GM21390 (cell line): ENCODE results near the gene BMP7.
"Not testable (repeated sequence)": the region's sequence is repeated elsewhere in the genome, so short reads cannot be mapped to it uniquely, and the experiment has no call there.

Experiments
- ATAC-seq: cut with Tn5 transposase; IDR thresholded peaks from one replicate; pipeline ENCODE4 v1.9.1; 2021; ENCODE audit not compliant: unreplicated experiment

Gene BMP7

DNA sequence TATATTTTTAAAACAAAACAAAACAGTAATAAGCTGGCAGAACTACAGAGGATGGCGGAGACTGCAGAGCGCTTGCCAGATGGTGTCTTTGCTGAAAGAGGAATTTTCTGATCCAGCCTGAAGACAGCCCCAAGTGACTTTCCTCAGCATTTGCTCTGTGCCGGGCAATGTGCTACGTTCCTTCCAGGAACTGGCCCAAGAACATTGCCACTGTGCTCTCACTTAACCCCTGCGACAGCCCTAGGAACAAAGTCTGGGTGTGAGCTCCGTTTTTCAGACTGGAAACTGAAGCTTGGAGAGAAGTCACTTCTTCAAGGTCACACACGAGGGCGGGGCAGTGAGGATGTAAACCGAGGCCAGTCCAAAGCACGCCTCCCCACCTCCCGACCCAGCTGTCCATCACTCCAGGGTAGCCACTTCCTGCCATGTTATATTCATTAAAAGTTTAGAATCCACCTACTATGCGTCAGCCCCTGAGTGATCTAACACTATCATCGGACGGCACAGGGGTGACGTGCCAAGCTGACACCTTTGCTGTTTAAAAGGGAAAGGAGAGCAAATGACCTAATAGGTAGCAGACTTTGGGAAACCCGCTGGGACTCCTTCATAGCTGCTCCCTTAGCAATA is 22.3 kb upstream of the BMP7 start:
- no peak for ATAC-seq

DNA sequence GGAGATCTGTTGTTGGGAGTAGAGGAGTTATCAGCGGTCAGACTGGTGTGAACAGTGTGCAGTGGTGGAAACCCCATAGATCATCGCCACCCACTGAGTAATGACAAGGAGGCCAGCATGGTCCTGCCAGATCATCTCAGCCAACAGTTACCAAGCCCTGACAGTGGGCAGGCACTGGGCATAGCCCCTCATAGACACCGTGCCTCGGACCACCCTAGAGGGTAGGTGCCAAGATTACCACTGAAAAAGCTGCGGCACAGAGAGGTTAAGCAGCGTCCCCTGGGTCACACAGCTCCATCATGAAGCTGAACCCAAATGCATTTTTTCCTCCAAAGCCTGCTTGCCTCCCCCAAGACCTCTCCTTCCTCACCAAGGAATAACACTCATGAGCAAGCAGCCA is 21.5 kb upstream of the BMP7 start:
- ATAC-seq: no peak

DNA sequence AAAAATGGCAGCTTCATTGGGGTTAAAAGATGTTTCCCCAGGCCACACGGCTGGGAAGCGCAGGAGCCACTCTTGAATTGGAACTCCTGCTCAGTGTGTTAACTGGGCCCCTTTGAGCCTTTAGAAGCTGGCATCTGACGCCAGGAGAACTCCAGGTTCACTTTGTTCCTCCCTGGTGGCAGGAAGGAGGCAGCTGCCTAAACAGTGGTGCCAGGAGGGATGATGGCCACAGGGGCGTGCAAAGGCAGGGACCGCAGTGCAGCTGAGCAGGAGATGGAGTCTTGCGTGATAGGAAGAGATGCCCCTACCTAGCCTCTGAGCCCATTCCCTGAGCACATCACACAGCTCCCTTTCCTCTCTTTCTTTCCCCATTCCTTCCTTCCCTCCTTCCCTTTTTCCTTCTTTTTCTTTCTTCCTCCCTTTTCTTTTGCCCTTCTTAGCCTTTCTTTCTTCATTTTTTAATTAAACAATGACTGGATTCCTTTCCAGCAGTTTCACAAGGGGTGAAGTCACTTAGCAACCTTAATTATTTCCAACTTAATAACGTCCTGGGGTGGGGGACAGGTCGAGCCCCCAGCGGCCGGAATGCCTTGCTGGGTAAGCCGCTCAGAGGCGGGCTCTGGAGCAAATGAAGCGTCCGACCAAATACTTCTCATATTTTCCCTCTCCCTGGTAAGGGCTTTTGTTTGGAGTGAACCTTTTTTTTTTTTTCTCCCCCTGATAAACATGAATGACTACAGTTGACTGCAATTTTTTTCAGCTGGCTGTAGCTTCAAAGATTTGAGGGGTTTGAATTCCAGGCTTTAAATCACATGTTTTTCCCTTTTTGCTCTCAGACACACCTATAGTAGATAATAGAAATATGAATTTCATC is 20.8 kb upstream of the BMP7 start:
- ATAC-seq: no peak

DNA sequence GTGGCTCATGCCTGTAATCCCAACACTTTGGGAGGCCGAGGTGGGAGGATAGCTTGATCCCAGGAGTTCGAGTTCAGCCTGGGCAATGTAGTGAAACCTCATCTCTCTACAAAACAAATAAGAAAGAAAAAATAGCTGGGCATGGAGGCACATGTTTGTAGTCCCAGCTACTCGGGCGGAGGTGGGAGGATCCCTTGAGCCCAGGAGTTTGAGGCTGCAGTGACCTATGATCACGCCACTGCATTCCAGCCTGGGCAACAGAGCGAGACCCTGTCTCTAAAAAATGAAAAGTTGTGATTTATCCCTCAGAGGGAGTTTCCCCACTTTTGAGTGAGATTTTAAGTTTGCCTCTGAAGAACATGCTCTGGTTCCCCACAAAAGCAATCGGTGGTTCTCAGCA is 17.4 kb upstream of the BMP7 start:
- ATAC-seq: no peak

DNA sequence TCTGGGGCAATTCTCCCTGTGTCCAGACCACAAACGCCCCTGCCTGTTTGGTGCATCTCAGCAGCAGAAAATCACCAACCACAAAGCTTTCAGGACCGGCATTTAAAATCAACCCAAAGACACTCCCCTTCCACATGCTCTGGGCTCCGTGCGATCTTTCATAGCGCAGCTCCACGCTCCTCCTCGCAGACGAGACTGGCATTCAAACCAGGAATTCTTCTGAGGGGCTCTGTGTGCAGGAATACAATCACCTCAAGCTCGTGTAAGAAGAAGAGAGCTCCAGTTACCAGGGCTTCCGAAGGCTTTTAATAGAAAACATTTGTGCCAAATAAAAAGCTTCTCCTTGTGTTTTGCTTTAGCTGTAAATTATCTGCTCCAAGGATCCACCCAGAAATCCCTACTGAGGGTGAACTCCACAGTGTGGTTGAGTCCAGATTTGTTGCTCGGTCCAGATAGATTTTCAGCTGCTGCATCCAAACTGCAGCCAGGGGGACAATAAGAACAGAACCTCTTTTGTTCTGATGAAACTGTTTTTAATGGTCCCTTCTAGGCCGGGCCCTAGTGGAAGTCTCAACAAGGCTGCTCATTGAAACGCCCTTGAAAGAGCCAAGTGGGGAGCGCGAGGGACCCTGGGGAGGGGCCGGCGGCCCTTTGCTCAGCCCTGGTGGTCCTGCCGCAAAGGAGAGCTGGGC is 16.4 kb upstream of the BMP7 start:
- ATAC-seq: no peak

DNA sequence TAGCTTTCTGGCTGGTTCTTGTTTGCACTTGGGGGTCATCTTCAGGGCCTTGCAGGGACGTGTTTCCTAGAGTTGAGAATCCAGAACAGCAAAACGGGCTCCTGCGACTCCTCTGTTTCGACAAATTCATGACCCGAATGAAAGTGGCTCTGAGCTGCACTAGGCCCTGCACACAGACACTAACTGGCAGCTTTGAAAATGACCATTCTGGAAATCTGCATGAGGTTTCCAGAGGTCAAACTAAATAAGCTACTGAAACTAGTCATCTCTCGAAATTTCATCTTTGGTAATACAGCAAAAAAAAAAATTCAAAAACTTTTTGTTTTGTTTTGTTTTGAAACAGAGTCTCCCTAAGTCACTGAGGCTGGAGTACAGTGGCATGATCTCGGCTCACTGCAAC is 15.5 kb upstream of the BMP7 start:
- ATAC-seq: no peak

DNA sequence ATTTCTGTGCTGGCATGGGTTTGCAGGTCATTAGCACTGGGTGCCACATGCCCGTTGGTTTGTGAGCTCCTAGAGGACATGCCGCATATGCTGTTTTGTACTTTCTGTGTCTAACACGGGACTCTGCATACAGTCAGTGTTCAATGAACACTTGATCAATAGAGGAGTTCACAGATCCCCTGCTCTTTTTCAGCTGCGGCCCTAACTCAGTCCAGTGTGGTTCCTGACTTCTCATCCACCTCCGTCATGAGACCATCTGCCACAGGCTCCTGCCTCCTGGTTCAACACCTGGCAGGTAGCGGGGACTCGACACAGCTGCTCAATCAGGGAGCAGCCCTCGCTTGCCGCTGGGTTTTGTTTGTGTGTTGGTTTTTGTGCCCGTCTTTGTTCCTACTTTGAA is 13.8 kb upstream of the BMP7 start:
- no peak for ATAC-seq

DNA sequence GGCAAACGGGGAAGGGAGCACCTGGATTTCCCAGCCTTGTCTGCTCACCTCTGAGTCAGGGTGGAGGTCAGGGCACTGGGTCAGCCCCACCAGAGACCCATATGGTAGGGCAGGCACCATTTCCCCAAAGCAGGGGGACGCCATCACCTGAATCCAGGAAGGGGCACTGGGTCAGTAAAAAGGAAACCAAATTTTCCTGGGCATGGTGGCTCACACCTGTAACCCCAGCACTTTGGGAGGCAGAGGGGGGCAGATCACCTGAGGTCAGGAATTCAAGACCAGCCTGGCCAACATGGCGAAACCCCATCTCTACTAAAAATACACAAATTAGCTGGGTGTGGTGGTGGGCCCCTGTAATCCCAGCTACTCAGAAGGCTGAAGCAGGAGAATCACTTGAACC is 13.1 kb upstream of the BMP7 start:
- not testable (repeated sequence) for ATAC-seq

DNA sequence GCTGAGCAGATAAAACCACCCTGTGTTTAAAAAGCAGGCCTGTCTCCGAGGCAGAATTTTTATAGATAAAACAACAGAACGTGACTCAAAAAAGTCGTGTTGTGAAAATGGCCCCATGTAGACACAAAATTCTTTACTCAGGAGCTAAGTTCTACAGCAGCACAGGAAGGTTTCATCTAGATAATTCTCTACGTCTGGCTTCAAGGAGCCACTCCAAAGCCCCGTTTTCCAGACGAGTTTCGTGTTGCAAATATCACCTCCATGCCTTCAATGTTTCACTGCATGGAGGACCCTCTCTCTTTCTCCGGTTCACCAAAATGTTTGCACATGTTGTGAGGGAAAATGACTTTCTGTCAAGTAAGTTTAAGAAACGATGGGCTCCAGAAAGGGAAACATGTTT is 12.0 kb upstream of the BMP7 start:
- ATAC-seq: no peak

DNA sequence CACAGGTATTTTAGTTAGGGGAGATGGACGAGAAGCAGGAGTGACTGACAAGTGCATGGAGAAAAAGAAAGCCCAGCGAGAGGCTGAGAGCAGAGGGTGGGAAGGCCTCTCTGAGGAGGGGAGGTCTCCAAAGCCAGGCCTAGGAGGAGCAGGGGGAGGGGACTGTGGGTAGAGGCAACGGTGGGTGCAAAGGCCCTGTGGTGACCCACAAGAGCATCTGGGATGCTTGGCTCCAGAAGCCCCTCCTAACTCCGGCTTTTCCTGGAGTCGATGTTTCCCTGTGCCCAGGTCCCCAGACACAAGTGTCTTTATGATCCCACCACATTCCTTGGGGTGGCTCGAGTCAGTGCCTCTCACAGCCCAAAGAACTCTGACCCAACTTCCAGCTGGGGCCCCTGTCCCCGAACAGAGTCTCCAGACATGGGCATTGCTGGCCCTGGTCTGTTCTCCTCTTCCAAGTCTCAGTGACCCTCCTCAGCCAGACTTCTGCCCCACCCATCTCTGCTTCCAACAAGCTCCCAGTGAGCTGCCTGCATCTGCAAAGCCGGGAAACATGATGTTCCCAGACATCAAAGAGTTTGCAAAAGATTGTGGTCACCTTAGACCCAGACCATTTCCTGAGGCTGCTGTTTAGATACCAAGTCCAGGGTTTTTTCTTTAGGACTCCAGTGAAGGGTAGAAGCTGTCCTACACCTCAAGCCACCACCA is 11.1 kb upstream of the BMP7 start:
- no peak for ATAC-seq

DNA sequence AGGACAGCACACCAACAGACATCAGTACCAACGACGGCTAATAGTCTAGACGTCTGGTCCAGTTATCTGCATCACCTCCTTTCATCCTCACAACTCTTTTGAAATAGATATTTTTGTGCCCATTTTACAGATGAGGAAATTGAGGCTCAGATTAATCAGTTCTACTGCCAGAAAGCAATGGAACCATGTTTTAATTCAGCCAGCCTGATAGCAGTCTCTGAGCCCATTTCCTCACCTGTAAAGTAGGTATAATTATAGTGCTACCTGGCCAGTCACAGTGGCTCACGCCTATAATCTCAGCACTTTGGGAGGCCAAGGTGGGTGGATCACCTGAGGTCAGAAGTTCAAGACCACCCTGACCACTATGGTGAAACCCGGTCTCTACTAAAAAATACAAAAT is 9.8 kb upstream of the BMP7 start:
- ATAC-seq: no peak

DNA sequence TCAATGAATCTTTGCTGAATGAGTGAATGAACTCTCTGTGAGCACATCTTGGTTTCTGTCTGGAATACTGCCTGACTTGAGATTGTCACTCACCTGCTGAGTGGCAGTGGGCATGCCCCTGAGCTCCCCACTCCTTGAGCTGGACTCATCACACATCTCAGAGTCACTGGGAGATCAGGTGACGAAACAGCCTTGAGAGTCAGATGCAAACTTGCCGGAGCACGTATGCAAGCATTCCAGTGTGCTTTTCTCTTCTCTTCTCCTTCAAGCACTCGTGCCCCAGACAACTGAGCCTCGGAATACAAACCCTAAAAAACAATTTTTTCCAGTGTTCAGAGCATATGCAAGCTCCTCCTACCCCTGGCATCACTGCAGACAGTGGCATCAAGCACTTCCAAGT is 9.4 kb upstream of the BMP7 start:
- ATAC-seq: no peak

DNA sequence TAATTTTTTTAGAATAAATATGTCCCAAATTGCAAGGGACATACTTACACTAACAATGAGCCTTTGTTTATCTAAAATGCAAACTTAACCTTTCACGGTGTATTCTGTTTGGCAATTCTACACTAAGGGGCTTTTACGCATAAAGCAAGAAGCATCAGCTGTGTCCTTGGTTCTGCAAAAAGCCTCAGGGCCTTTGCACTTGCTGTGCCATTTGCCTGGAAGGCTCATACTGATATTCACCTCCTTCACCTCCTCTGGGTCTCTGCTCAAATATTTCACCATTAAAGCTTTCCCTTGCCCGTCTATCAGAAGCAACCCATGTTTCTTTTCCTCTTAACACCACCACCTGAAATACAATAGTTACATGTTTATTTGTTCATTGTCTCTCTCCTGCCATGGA is 8.9 kb upstream of the BMP7 start:
- no peak for ATAC-seq

DNA sequence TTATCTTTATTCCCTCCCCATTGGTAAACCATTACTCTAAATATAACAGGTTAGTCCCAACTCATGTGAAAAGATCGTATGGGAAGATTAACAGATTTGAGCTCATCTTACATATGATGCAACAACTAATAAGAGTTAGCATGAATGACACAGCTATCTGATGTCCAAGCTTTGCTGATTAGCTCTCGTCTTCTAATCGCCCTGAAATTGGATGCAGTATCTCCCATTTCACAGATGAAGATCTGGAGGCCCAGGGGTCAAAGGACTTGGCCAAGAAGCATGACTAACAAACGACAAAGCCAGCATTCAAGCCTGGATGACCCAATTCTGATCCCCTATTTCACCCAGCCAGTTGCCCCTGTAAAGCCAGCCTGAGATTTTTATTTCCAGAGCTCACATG is 8.4 kb upstream of the BMP7 start:
- ATAC-seq: no peak

DNA sequence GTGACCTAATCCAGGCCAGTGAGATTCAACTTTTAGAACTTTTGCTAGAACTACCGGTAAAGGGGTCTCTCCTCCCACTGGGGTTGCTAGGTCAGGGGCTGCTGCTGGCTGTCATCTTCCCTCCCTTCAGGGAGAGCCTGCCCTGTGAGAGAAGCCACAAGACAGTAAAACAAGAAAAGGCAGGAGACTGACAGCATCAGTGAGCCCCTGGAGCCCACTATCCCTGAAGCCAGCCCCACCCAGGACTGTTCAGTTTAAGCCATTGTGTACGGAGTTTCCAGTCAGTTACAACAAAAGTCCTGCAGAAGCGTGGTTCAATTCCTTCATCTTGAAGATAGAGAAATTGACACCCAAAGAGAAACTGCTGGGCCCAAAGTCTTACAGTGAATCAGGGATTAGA is 7.9 kb upstream of the BMP7 start:
- no peak for ATAC-seq

DNA sequence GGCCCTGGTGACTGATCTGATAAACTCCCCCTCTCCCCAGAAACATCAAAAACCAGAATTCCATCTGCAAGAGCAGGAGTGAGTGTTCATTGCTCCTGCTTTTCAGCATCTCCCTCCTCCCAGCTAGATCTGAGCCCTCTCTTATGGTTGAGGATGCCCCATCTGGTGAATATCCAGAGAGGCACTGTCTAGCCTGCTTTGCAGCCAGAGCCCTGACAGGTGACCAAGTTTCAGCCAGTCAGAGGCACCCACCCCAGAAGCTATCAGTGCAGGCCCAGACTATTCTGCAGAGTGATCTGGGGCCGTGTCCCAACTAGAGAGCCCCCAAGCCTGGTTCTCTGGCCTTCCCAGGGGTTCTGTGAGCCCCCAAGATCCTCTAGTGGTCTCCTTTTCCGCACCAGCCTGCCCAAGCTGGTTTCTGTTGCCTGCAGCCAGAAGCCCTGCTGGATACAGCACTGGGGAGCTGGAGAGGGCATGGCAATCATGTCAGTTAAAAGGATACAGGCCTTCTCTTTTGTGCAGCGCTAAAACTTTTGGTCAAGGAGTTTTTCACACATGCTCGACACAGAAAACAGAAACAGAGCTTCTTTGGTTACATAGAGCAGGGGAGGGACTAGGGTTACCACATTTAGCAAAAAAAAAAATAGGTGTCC is 6.6 kb upstream of the BMP7 start:
- ATAC-seq: no peak

DNA sequence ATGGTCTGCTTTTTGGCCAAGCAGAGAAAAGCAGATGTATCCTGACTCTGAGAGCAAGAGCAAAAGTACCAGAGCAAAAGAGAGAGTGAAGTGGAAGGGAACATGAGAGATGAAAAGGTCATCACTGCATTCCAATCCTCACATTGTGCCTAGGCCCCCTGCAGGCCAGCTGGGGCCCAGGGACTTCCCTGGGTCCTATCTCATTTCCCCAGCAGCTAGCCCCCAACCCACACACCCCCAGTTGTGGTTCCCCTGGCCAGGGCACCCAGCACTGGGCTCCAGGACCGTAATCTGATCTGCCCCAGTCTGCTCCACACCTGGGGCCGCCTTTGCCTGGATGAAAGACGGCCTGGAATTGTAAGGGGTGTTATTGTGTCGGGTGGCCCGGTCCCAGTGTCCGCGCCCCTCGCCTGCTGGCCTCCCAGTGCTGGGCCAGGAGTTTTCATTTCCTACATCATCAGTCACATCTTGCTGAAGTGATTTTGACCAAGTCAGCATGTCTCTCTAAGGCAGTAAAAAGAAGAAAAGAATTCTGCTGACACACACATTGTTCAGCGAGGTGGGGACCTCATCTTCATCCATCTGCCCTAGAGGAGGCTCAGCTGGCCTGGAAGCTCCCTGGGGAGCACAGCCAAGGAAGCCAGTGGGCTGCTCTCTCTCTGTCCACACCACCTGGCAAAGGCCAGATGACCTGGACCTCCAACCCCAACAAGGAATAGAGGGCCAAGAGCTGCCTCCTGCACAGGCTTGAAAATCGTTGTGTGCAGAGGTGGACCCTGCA is 4.0 kb upstream of the BMP7 start:
- no peak for ATAC-seq

DNA sequence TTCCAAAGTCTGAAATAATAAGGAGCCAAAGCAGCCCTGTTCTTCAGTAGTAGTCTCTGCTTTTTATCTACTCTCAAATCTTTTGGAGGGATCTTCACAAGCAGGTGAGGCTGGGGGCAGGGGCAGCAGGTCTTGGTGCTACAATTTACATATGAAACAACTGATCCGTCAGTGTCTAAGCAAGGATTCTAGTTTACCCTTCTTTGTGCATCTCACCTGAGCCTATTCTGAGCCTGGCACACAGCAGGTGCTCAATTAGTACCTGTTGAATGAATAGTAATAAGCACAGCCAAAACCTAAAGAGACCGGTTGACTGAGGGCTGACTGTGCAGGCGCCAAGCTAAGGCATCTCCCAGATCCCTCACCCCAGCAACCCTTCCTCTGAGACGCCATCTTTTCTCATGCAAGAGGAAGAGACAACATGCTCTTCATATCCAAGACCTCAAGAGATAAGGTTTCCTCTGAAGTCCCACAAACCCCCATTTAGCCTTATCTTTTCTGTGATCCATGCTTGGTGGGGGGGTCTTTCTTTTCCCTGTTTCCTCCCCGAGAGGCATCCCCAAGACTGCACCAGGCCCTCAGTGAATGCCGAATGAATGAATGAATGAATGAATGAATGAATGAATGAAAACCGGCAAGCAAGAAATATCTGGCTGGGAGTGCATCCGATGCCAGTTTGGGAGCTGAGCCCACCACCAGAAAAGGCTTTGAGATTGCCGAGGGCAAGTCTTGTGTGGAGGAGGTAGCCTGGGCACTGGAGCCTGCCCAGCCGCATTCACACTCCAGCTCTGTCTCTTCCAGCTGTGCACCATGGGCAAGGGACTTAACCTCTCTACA is 2.9 kb upstream of the BMP7 start:
- no peak for ATAC-seq

DNA sequence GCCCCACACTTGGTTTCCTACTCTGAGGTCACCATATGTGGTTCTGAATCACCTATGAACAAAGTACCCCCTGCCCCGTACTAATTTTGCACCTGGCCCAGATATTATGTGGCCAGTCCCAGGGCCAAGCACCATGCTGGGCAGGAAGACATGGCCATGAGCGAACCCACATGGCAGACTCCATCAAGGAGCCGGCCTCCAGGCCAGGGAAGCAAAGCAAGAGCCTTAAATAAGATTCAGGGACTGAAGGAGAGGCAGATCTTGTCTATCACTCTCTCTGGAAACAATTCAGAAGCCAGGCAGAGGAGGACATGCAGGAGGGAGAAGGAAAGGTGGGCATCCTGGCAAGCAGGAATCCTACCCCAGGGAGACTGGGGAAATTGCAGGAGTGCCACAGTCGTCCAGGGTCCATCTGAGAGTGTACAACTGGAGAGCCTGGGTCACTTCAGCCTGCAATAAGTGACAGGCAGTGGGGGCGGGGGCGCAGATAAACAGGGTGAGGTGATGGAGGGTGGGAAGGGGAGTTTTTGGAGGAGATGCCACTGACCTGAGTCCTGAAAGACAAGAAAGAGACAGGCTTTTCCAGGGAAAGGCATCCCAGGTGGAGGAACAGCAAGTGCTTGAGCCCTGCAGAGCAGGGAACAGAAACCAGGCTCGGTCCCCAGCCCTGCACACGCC is 2.1 kb upstream of the BMP7 start:
- ATAC-seq: no peak
